ENCODE results near the gene ELP1.

The ELP1 gene

GRCh38 chr9:108961151-108961550 lies 27.2 kb upstream of the ELP1 start:
- H3K9me3 ChIP-seq (replicated peaks in 1 of 11) = no peaks in the 10 kb centered on the region
- no peak overlapping the region for H3K27ac ChIP-seq
- H3K27me3 ChIP-seq = no peaks in the 10 kb centered on the region
- H3K4me1 ChIP-seq = peaks cover 0 to 10% (median 0%) of the 10 kb centered on the region in 10 experiments; a peak in 2 of 20 replicates
- H4K20me1 ChIP-seq = no peaks in the 10 kb centered on the region; a peak in 1 of 22 replicates
- H3K4me3 ChIP-seq = no peak overlapping the region
- H3K9ac ChIP-seq = no peak overlapping the region
- peaks cover 0 to 45% (median 14%) of the 10 kb centered on the region in 11 experiments; a peak in 12 of 22 replicates for H3K36me3 ChIP-seq
- H3K4me2 ChIP-seq = no peak overlapping the region
- TF ChIP-seq Cebpa-rat (IDR thresholded peaks at IDR 0.05) = no peak

- Histone ChIP-seq H3K4me1 (peaks cover 0 to 10% (median 0%) of the 10 kb centered on the region in 10 experiments; a peak in 2 of 20 replicates), H3K4me3 (no peak overlapping the region), H3K9me3 (replicated peaks in 1 of 11) (no peaks in the 10 kb centered on the region), H3K36me3 (peaks cover 0 to 36% (median 12%) of the 10 kb centered on the region in 11 experiments; a peak in 12 of 22 replicates), H3K27ac (no peak overlapping the region), H3K9ac (no peak overlapping the region), H4K20me1 (no peaks in the 10 kb centered on the region), H3K27me3 (no peaks in the 10 kb centered on the region), H3K4me2 (no peak overlapping the region)
- TF ChIP-seq Cebpa-rat (IDR thresholded peaks at IDR 0.05) = no peak
Measured at GRCh38 chr9:108960331-108960730, 26.4 kb upstream of the ELP1 start.

- TF ChIP-seq Cebpa-rat (IDR thresholded peaks at IDR 0.05) = no peak
- Histone ChIP-seq H3K36me3 (peaks cover 0 to 21% (median 1%) of the 10 kb centered on the region in 11 experiments; a peak in 4 of 22 replicates), H3K9ac (no peak overlapping the region), H3K4me3 (no peak overlapping the region), H3K27me3 (no peaks in the 10 kb centered on the region), H3K9me3 (replicated peaks in 1 of 11) (no peaks in the 10 kb centered on the region), H4K20me1 (no peaks in the 10 kb centered on the region), H3K27ac (no peak overlapping the region), H3K4me1 (peaks cover 0 to 7% (median 0%) of the 10 kb centered on the region in 10 experiments; a peak in 1 of 20 replicates), H3K4me2 (no peak overlapping the region)
Measured at GRCh38 chr9:108956631-108957026, 22.7 kb upstream of the ELP1 start.

GRCh38 chr9:108956022-108956630 lies 22.2 kb upstream of the ELP1 start:
- no peak overlapping the region for H3K27ac ChIP-seq
- H3K4me3 ChIP-seq = no peak overlapping the region
- no peaks in the 10 kb centered on the region for H4K20me1 ChIP-seq

GRCh38 chr9:108953983-108954574 lies 20.2 kb upstream of the ELP1 start:
- TF ChIP-seq Cebpa-rat (IDR thresholded peaks at IDR 0.05) = no peak
- Histone ChIP-seq H3K9ac (no peak overlapping the region), H3K36me3 (peaks cover 0 to 32% (median 6%) of the 10 kb centered on the region in 11 experiments; a peak in 6 of 22 replicates), H3K4me2 (no peak overlapping the region), H3K27ac (no peak overlapping the region), H3K4me1 (peaks cover 0 to 4% (median 0%) of the 10 kb centered on the region in 10 experiments; a peak in 1 of 20 replicates), H3K9me3 (replicated peaks in 1 of 11) (no peaks in the 10 kb centered on the region), H3K4me3 (no peak overlapping the region), H4K20me1 (no peaks in the 10 kb centered on the region), H3K27me3 (no peaks in the 10 kb centered on the region)

More at GRCh38 chr9:108956022-108956630, 22.2 kb upstream of the ELP1 start:
- Histone ChIP-seq H3K27me3 (no peaks in the 10 kb centered on the region), H3K9ac (no peak overlapping the region), H3K4me2 (no peak overlapping the region), H3K9me3 (replicated peaks in 1 of 11) (no peaks in the 10 kb centered on the region), H3K4me1 (peaks cover 0 to 4% (median 0%) of the 10 kb centered on the region in 10 experiments; a peak in 1 of 20 replicates), H3K36me3 (peaks cover 0 to 26% (median 2%) of the 10 kb centered on the region in 11 experiments; a peak in 5 of 22 replicates)
- TF ChIP-seq Cebpa-rat (IDR thresholded peaks at IDR 0.05) = no peak

- Histone ChIP-seq H3K4me2 (no peak overlapping the region), H3K9ac (no peak overlapping the region), H3K36me3 (peaks cover 0 to 39% (median 10%) of the 10 kb centered on the region in 11 experiments; a peak in 9 of 22 replicates), H3K4me3 (no peak overlapping the region), H4K20me1 (no peaks in the 10 kb centered on the region), H3K4me1 (peaks cover 0 to 4% (median 0%) of the 10 kb centered on the region in 10 experiments; a peak in 1 of 20 replicates), H3K27ac (no peak overlapping the region), H3K27me3 (no peaks in the 10 kb centered on the region), H3K9me3 (replicated peaks in 1 of 11) (no peaks in the 10 kb centered on the region)
- TF ChIP-seq Cebpa-rat (IDR thresholded peaks at IDR 0.05) = no peak
Measured at GRCh38 chr9:108951578-108951977, 17.7 kb upstream of the ELP1 start.

- no peak overlapping the region for H3K27ac ChIP-seq
- no peak overlapping the region for H3K4me2 ChIP-seq
- peaks cover 0 to 53% (median 10%) of the 10 kb centered on the region in 11 experiments; a peak in 10 of 22 replicates for H3K36me3 ChIP-seq
Measured at GRCh38 chr9:108950168-108950567, 16.2 kb upstream of the ELP1 start.

GRCh38 chr9:108939975-108940374 lies 6.1 kb upstream of the ELP1 start:
- no peak overlapping the region for H3K27ac ChIP-seq
- H3K9me3 ChIP-seq (replicated peaks in 1 of 11) = no peaks in the 10 kb centered on the region
- no peaks in the 10 kb centered on the region for H4K20me1 ChIP-seq
- no peak overlapping the region for H3K4me2 ChIP-seq
- no peak overlapping the region for H3K9ac ChIP-seq
- H3K4me3 ChIP-seq = no peak overlapping the region
- peaks cover 29 to 84% (median 44%) of the 10 kb centered on the region in 11 experiments for H3K36me3 ChIP-seq
- no peaks in the 10 kb centered on the region for H3K27me3 ChIP-seq
- H3K4me1 ChIP-seq = peaks cover 4 to 10% (median 6%) of the 10 kb centered on the region in 10 experiments
- no peak for TF ChIP-seq Cebpa-rat (IDR thresholded peaks at IDR 0.05)

More at GRCh38 chr9:108950168-108950567, 16.2 kb upstream of the ELP1 start:
- H3K9ac ChIP-seq = no peak overlapping the region
- H4K20me1 ChIP-seq = no peaks in the 10 kb centered on the region
- H3K4me1 ChIP-seq = peaks cover 0 to 4% (median 0%) of the 10 kb centered on the region in 10 experiments; a peak in 1 of 20 replicates
- no peak overlapping the region for H3K4me3 ChIP-seq
- H3K27me3 ChIP-seq = no peaks in the 10 kb centered on the region
- H3K9me3 ChIP-seq (replicated peaks in 1 of 11) = no peaks in the 10 kb centered on the region
- TF ChIP-seq Cebpa-rat (IDR thresholded peaks at IDR 0.05) = no peak

GRCh38 chr9:108937561-108938305 lies 3.8 kb upstream of the ELP1 start:
- Histone ChIP-seq H3K27ac (no peak overlapping the region), H3K4me3 (no peak overlapping the region), H3K4me1 (peaks cover 11 to 16% (median 14%) of the 10 kb centered on the region in 10 experiments), H3K9ac (no peak overlapping the region), H3K9me3 (replicated peaks in 1 of 11) (no peaks in the 10 kb centered on the region), H3K4me2 (no peak overlapping the region), H4K20me1 (peaks cover 0 to 6% (median 0%) of the 10 kb centered on the region in 11 experiments; a peak in 2 of 22 replicates), H3K27me3 (no peaks in the 10 kb centered on the region), H3K36me3 (peaks cover 25 to 63% (median 38%) of the 10 kb centered on the region in 11 experiments)
- TF ChIP-seq Cebpa-rat (IDR thresholded peaks at IDR 0.05) = no peak
